ENCODE measurements around the gene MYO15B. TPM values are rescaled to one million over a fixed set of nuclear protein-coding genes. Genes with fewer than 3 reads are reported as not detected.

MYO15B gene
- total RNA-seq, 1 donor from 2014 or later: 43.0 TPM

GRCh38 chr17:75611851-75612429, 24.3 kb downstream of the MYO15B start:
- intact Hi-C loops (cut with micrococcal nuclease): no loop called here
- Histone ChIP-seq H3K9me3 (replicated peaks) (no peaks in the 10 kb centered on the region), H3K4me1 (no peaks in the 10 kb centered on the region), H3K27ac (replicated peaks) (no peak overlapping the region), H3K36me3 (peaks cover 58% of the 10 kb centered on the region), H3K27me3 (ENCODE audit: low read depth) (no peaks in the 10 kb centered on the region), H3K4me3 (no peak overlapping the region)
- TF ChIP-seq, protein P1, sequence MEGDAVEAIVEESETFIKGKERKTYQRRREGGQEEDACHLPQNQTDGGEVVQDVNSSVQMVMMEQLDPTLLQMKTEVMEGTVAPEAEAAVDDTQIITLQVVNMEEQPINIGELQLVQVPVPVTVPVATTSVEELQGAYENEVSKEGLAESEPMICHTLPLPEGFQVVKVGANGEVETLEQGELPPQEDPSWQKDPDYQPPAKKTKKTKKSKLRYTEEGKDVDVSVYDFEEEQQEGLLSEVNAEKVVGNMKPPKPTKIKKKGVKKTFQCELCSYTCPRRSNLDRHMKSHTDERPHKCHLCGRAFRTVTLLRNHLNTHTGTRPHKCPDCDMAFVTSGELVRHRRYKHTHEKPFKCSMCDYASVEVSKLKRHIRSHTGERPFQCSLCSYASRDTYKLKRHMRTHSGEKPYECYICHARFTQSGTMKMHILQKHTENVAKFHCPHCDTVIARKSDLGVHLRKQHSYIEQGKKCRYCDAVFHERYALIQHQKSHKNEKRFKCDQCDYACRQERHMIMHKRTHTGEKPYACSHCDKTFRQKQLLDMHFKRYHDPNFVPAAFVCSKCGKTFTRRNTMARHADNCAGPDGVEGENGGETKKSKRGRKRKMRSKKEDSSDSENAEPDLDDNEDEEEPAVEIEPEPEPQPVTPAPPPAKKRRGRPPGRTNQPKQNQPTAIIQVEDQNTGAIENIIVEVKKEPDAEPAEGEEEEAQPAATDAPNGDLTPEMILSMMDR (IDR thresholded peaks at IDR 0.05; ENCODE audit: borderline replicate concordance): no peak
- DNase-seq: peak; percentile 8

GRCh38 chr17:75612906-75613626, 25.5 kb downstream of the MYO15B start:
- Histone ChIP-seq H3K27ac (replicated peaks) (no peak overlapping the region), H3K36me3 (peaks cover 67% of the 10 kb centered on the region), H3K4me1 (no peaks in the 10 kb centered on the region), H3K9me3 (replicated peaks) (no peaks in the 10 kb centered on the region), H3K27me3 (ENCODE audit: low read depth) (no peaks in the 10 kb centered on the region), H3K4me3 (no peak overlapping the region)
- intact Hi-C loops (cut with micrococcal nuclease): no loop called here
- TF ChIP-seq, protein P1 (IDR thresholded peaks at IDR 0.05; ENCODE audit: borderline replicate concordance): no peak
- DNase-seq: no peak

DNA sequence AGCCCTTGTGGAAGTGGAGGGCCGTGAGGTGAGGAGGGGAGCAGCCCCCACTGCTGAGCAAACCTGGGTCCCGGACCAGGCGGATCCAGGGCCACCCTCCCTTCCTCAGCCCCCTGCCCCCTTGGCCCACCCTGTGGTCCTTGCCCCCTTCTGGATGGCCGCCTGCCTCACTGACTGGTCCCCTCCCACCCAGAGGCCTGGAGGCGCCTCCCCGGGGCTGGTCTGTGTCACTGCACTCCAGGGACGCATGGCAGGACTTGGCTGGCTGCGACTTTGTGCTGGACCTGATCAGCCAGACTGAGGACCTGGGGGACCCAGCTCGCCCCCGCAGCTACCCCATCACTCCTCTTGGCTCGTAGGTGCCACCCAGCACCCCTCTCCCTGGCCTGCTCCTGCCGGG, 26.4 kb downstream of the MYO15B start:
- no peaks in the 10 kb centered on the region for H3K9me3 ChIP-seq (replicated peaks)
- TF ChIP-seq, protein P1 (IDR thresholded peaks at IDR 0.05; ENCODE audit: borderline replicate concordance): no peak
- no peak overlapping the region for H3K27ac ChIP-seq (replicated peaks)
- intact Hi-C loops (cut with micrococcal nuclease): no loop called here
- H3K4me3 ChIP-seq: no peak overlapping the region
- H3K4me1 ChIP-seq: no peaks in the 10 kb centered on the region
- no peak for DNase-seq
- no peaks in the 10 kb centered on the region for H3K27me3 ChIP-seq (ENCODE audit: low read depth)
- H3K36me3 ChIP-seq: peaks cover 68% of the 10 kb centered on the region

- intact Hi-C loops (cut with micrococcal nuclease): no loop called here
- TF ChIP-seq, protein P1 (IDR thresholded peaks at IDR 0.05; ENCODE audit: borderline replicate concordance): no peak
- H3K27me3 ChIP-seq (ENCODE audit: low read depth): no peaks in the 10 kb centered on the region
- H3K27ac ChIP-seq (replicated peaks): no peak overlapping the region
- no peaks in the 10 kb centered on the region for H3K4me1 ChIP-seq
- H3K9me3 ChIP-seq (replicated peaks): no peaks in the 10 kb centered on the region
- peaks cover 74% of the 10 kb centered on the region for H3K36me3 ChIP-seq
- no peak overlapping the region for H3K4me3 ChIP-seq
- no peak for DNase-seq
These were observed 27.1 kb downstream of the MYO15B start for GRCh38 chr17:75614556-75615270.

DNA sequence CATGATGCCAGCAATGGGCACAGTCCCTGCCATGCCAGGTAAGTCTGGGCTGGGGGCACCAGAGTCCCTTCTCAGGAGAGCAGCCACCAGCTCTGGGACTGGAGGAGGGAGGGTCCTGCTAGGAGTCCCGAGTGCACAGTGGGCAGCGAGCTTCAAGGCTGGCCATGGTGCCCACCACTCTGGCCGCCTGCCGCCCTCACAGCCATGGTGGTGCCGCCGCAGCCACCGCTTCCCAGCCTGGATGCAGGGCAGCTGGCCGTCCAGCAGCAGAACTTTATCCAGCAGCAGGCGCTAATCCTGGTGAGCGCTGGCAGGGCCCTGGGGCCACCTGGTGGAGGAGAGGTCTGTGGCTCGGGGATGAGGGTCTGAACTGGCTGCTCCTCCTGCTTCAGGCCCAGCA, 27.7 kb downstream of the MYO15B start:
- H3K27me3 ChIP-seq (ENCODE audit: low read depth): no peaks in the 10 kb centered on the region
- intact Hi-C loops (cut with micrococcal nuclease): no loop called here
- peaks cover 80% of the 10 kb centered on the region for H3K36me3 ChIP-seq
- H3K9me3 ChIP-seq (replicated peaks): no peaks in the 10 kb centered on the region
- TF ChIP-seq, protein P1 (IDR thresholded peaks at IDR 0.05; ENCODE audit: borderline replicate concordance): no peak
- H3K4me1 ChIP-seq: no peaks in the 10 kb centered on the region
- no peak overlapping the region for H3K4me3 ChIP-seq
- H3K27ac ChIP-seq (replicated peaks): no peak overlapping the region
- DNase-seq: no peak

Measured in left ventricle myocardium inferior (tissue), 1 donor.